Measurements from ENCODE around the gene ASNSD1. TPM values are rescaled to one million over a fixed set of nuclear protein-coding genes. Genes with fewer than 3 reads are reported as not detected.

ASNSD1 gene
- total and polyA plus RNA-seq, 2 of the 8 experiments (the other 6 are each of a cell fraction or from before 2014, with no cell fraction given) = 14.1 to 44.8 TPM

- TF ChIP-seq, protein P1, sequence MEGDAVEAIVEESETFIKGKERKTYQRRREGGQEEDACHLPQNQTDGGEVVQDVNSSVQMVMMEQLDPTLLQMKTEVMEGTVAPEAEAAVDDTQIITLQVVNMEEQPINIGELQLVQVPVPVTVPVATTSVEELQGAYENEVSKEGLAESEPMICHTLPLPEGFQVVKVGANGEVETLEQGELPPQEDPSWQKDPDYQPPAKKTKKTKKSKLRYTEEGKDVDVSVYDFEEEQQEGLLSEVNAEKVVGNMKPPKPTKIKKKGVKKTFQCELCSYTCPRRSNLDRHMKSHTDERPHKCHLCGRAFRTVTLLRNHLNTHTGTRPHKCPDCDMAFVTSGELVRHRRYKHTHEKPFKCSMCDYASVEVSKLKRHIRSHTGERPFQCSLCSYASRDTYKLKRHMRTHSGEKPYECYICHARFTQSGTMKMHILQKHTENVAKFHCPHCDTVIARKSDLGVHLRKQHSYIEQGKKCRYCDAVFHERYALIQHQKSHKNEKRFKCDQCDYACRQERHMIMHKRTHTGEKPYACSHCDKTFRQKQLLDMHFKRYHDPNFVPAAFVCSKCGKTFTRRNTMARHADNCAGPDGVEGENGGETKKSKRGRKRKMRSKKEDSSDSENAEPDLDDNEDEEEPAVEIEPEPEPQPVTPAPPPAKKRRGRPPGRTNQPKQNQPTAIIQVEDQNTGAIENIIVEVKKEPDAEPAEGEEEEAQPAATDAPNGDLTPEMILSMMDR (IDR thresholded peaks at IDR 0.05; ENCODE audit: control extremely low read depth in 1 of 3, insufficient read depth in 1 of 3, low read depth in 1 of 3, low read length in 3 of 3) = no peak
- TF ChIP-seq ZNF274 (IDR thresholded peaks at IDR 0.05; ENCODE audit: borderline replicate concordance, extremely low read depth, low read length) (no peak), SIN3A (conservative IDR thresholded peaks at IDR 0.05 in 1 of 2, IDR thresholded peaks at IDR 0.05 in 1 of 2; ENCODE audit: low read depth in 1 of 2, low read length in 2 of 2) (no peak), HDAC6 (IDR thresholded peaks at IDR 0.05; ENCODE audit: low read depth, low read length) (no peak), EZH2 (IDR thresholded peaks at IDR 0.05; ENCODE audit: low read depth, low read length, severe bottlenecking) (no peak), JUN (IDR thresholded peaks at IDR 0.05; ENCODE audit: low read depth, low read length) (no peak), GTF2F1 (IDR thresholded peaks at IDR 0.05; ENCODE audit: borderline replicate concordance, low read depth, low read length) (no peak), SAP30 (IDR thresholded peaks at IDR 0.05; ENCODE audit: insufficient read depth, insufficient replicate concordance, low read length) (no peak)
Measured at GRCh38 chr2:189681903-189682302, 20.6 kb downstream of the ASNSD1 start (continued).
